T1000 (cell line): ENCODE results near the gene SENP3.

ENCODE experiments used
- DNase-seq: peaks from one replicate; lab custom pipeline; 2025; ENCODE audit warnings: mixed read lengths; lab: John Stamatoyannopoulos, UW

SENP3 gene

GRCh38 chr17:7556627-7557026 lies 5.1 kb upstream of the SENP3 start:
- no peak for DNase-seq

DNA sequence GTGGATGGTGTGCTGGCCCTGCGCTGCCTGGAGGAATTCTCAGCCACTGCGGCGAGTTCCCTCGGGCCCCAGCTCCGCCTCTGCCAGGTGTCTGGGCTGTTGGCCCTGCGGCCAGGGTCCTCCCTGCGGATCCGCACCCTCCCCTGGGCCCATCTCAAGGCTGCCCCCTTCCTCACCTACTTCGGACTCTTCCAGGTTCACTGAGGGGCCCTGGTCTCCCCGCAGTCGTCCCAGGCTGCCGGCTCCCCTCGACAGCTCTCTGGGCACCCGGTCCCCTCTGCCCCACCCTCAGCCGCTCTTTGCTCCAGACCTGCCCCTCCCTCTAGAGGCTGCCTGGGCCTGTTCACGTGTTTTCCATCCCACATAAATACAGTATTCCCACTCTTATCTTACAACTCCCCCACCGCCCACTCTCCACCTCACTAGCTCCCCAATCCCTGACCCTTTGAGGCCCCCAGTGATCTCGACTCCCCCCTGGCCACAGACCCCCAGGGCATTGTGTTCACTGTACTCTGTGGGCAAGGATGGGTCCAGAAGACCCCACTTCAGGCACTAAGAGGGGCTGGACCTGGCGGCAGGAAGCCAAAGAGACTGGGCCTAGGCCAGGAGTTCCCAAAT lies 4.5 kb upstream of the SENP3 start:
- DNase-seq, result no peak

GRCh38 chr17:7557775-7558543 lies 3.8 kb upstream of the SENP3 start:
- DNase-seq, result no peak

DNA sequence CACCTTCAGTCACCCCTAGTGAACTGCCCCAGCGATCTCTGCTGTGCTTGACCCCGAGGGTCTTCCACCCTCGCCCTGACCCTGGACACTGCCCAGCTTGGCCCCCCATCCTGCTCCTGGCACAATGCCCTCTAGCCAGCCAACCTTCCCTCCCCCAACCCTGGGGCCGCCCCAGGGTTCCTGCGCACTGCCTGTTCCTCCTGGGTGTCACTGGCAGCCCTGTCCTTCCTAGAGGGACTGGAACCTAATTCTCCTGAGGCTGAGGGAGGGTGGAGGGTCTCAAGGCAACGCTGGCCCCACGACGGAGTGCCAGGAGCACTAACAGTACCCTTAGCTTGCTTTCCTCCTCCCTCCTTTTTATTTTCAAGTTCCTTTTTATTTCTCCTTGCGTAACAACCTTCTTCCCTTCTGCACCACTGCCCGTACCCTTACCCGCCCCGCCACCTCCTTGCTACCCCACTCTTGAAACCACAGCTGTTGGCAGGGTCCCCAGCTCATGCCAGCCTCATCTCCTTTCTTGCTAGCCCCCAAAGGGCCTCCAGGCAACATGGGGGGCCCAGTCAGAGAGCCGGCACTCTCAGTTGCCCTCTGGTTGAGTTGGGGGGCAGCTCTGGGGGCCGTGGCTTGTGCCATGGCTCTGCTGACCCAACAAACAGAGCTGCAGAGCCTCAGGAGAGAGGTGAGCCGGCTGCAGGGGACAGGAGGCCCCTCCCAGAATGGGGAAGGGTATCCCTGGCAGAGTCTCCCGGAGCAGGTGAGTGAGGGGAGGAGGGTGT lies 3.0 kb upstream of the SENP3 start, which contains the start of gene TNFSF13:
Gene TNFSF13, plus strand, starts transcription at position 207 of the 776 bp plus-strand sequence. Its CDS starts 290 bp downstream, at position 497.
- DNase-seq, result no peak

DNA sequence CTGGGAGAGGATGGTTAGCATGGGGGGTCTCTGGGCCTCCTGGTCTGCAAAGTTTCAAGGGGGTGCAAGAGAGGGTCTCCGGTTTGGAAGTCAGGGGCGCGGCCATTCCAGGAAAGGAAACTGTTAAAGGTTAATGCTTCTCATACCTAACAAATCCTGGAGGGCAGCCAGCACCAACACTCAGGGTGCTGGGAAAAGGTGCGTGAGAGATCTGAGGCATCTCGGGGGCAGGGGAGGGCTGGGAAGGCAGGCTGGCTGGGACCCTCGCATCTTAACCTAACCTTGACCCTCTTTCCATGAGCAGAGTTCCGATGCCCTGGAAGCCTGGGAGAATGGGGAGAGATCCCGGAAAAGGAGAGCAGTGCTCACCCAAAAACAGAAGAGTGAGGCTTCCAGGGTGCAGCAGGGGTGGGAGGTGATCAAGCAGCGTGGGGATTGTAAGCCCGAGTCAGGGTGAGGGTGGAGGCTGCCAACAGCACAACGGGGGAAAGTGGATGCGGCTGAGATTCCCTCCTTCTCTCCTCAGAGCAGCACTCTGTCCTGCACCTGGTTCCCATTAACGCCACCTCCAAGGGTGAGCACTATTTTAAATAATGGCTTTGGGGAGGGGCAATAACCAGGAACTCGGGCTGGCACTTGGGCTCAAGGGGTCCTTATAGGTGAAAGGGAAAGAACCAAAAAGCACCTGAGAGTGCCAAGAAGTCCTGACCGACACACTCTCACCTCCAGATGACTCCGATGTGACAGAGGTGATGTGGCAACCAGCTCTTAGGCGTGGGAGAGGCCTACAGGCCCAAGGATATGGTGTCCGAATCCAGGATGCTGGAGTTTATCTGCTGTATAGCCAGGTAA lies 2.2 kb upstream of the SENP3 start:
- no peak for DNase-seq

GRCh38 chr17:7560172-7561027 lies 1.3 kb upstream of the SENP3 start:
- no peak for DNase-seq

DNA sequence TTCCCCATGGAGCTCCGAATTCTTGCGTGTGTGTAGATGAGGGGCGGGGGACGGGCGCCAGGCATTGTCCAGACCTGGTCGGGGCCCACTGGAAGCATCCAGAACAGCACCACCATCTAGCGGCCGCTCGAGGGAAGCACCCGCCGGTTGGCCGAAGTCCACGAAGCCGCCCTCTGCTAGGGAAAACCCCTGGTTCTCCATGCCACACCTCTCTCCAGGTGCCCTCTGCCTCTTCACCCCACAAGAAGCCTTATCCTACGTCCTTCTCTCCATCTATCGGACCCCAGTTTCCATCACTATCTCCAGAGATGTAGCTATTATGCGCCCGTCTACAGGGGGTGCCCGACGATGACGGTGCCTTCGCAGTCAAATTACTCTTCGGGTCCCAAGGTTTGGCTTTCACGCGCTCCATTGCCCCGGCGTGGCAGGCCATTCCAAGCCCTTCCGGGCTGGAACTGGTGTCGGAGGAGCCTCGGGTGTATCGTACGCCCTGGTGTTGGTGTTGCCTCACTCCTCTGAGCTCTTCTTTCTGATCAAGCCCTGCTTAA lies 617 bp upstream of the SENP3 start:
- DNase-seq, result peak; percentile 83

- no peak for DNase-seq
Measured at GRCh38 chr17:7562208-7562605, 488 bp downstream of the SENP3 start.

GRCh38 chr17:7563115-7563869 lies 1.6 kb downstream of the SENP3 start:
- no peak for DNase-seq

- DNase-seq, result no peak
Measured at GRCh38 chr17:7569571-7569970, 7.9 kb downstream of the SENP3 start.

GRCh38 chr17:7570351-7570750 lies 8.6 kb downstream of the SENP3 start:
- no peak for DNase-seq

DNA sequence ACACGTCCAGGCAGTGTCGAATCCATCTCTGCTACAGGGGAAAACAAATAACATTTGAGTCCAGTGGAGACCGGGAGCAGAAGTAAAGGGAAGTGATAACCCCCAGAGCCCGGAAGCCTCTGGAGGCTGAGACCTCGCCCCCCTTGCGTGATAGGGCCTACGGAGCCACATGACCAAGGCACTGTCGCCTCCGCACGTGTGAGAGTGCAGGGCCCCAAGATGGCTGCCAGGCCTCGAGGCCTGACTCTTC lies 10.5 kb downstream of the SENP3 start:
- no peak for DNase-seq

- DNase-seq, result peak; percentile 99
Measured at GRCh38 chr17:7572588-7573323, 11.0 kb downstream of the SENP3 start.

GRCh38 chr17:7573324-7574080 lies 11.8 kb downstream of the SENP3 start:
- DNase-seq, result peak; percentile 62

- DNase-seq, result no peak
Measured at GRCh38 chr17:7574176-7574953, 12.6 kb downstream of the SENP3 start.

GRCh38 chr17:7575481-7575883 lies 13.8 kb downstream of the SENP3 start:
- no peak for DNase-seq

DNA sequence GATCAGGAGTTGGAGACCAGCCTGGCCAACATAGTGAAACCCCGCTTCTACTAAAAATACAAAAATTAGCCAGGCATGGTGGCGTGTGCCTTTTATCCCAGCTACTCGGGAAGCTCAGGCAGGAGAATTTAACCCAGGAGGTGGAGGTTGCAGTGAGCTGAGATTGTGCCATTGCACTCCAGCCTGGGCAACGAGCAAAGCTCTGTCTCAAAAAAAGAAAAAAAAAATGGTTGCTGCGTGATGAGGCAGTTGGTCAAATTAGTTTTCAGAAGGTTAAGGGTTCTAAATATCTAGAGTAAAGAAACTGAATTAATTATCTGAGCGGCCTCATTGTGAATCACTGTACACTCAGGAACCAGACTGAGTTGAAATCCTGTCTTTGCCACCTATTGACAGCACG lies 14.2 kb downstream of the SENP3 start:
- DNase-seq, result no peak

- no peak for DNase-seq
Measured at GRCh38 chr17:7576432-7576937, 14.8 kb downstream of the SENP3 start.
